ENCODE measurements around the gene ZBTB16.
A peak's percentile ranks its signal among the peaks of the same experiment; 100 is the strongest.

ZBTB16 gene

GRCh38 chr11:114109206-114110090, 49.9 kb downstream of the ZBTB16 start:
- no peak for DNase-seq

GRCh38 chr11:114110123-114110522, 50.6 kb downstream of the ZBTB16 start:
- no peak for DNase-seq

- peak in 1 of 3 donors; percentile 20 for DNase-seq
These were observed 51.7 kb downstream of the ZBTB16 start for GRCh38 chr11:114110952-114111947.

- no peak for DNase-seq
These were observed 56.0 kb downstream of the ZBTB16 start for GRCh38 chr11:114115451-114115928.

- no peak for DNase-seq
These were observed 56.8 kb downstream of the ZBTB16 start for GRCh38 chr11:114116357-114116756.

GRCh38 chr11:114116800-114117199, 57.3 kb downstream of the ZBTB16 start:
- DNase-seq: no peak

- DNase-seq: no peak
These were observed 61.1 kb downstream of the ZBTB16 start for GRCh38 chr11:114120606-114121005.

GRCh38 chr11:114121138-114121537, 61.6 kb downstream of the ZBTB16 start:
- no peak for DNase-seq

GRCh38 chr11:114121804-114122504, 62.4 kb downstream of the ZBTB16 start:
- DNase-seq: no peak

GRCh38 chr11:114122686-114123085, 63.2 kb downstream of the ZBTB16 start:
- no peak for DNase-seq

- no peak for DNase-seq
These were observed 64.3 kb downstream of the ZBTB16 start for GRCh38 chr11:114123692-114124330.

- no peak for DNase-seq
These were observed 65.2 kb downstream of the ZBTB16 start for GRCh38 chr11:114124601-114125144.

GRCh38 chr11:114125531-114125930, 66.0 kb downstream of the ZBTB16 start:
- DNase-seq: no peak

GRCh38 chr11:114125959-114126358, 66.4 kb downstream of the ZBTB16 start:
- DNase-seq: no peak

GRCh38 chr11:114128399-114128798, 68.9 kb downstream of the ZBTB16 start:
- no peak for DNase-seq

- DNase-seq: no peak
These were observed 69.6 kb downstream of the ZBTB16 start for GRCh38 chr11:114129142-114129541.

- DNase-seq: no peak
These were observed 70.2 kb downstream of the ZBTB16 start for GRCh38 chr11:114129699-114130098.

GRCh38 chr11:114130115-114130576, 70.6 kb downstream of the ZBTB16 start:
- DNase-seq: no peak

- DNase-seq: no peak
These were observed 71.2 kb downstream of the ZBTB16 start for GRCh38 chr11:114130629-114131277.

GRCh38 chr11:114131461-114131864, 72.0 kb downstream of the ZBTB16 start:
- no peak for DNase-seq

- DNase-seq: no peak
These were observed 72.9 kb downstream of the ZBTB16 start for GRCh38 chr11:114132417-114132816.
